SK-N-SH treated with all-trans-retinoic acid at 6 μM for 48 hours (cell line): ENCODE measurements around the gene PTGER2.

Experiments used
- ATAC-seq: fragments of 200-7000 bp; cut with Tn5 transposase; 3 replicates; pipeline ENCODE4 v1.9.1; 2020; ENCODE audit warnings: mild to moderate bottlenecking, moderate library complexity
- BACH2 ChIP-seq: fragments of 250-450 bp; sonication (Bioruptor Pico); IDR thresholded peaks from 2 replicates; pipeline ENCODE4 v1.9.0; 2021; ENCODE audit warnings: mild to moderate bottlenecking, borderline replicate concordance
- CSDC2 ChIP-seq: fragments of 250-450 bp; sonication (Bioruptor Pico); IDR thresholded peaks from 2 replicates; pipeline ENCODE4 v1.5.0; 2020; ENCODE audit warnings: mild to moderate bottlenecking, moderate library complexity
- CSRNP3 ChIP-seq: fragments of 250-450 bp; sonication (Bioruptor Pico); IDR thresholded peaks from 2 replicates; pipeline ENCODE4 v1.5.1; 2021; ENCODE audit warnings: mild to moderate bottlenecking, moderate library complexity
- ESRRG ChIP-seq: fragments of 250-450 bp; sonication (Bioruptor Pico); IDR thresholded peaks from 2 replicates; pipeline ENCODE4 v1.6.1; 2021; ENCODE audit warnings: mild to moderate bottlenecking
- GLIS3 ChIP-seq: fragments of 250-450 bp; sonication (Bioruptor Pico); IDR thresholded peaks from 2 replicates; pipeline ENCODE4 v1.5.0; 2020; ENCODE audit warnings: mild to moderate bottlenecking, moderate library complexity
- ISL1 ChIP-seq: fragments of 250-450 bp; sonication (Bioruptor Pico); IDR thresholded peaks from 2 replicates; pipeline ENCODE4 v2.1.2; 2022; ENCODE audit warnings: mild to moderate bottlenecking, moderate library complexity
- OSR1 ChIP-seq: fragments of 250-450 bp; sonication (Bioruptor Pico); IDR thresholded peaks from 2 replicates; pipeline ENCODE4 v1.8.0; 2022; ENCODE audit warnings: moderate library complexity, mild to moderate bottlenecking, inconsistent platforms
- PPARA ChIP-seq: fragments of 250-450 bp; sonication (Bioruptor Pico); IDR thresholded peaks from 2 replicates; pipeline ENCODE4 v1.5.0; 2020; ENCODE audit warnings: mild to moderate bottlenecking, borderline replicate concordance
- RARB ChIP-seq: fragments of 250-450 bp; sonication (Bioruptor Pico); IDR thresholded peaks from 2 replicates; pipeline ENCODE4 v1.8.0; 2021; ENCODE audit warnings: mild to moderate bottlenecking, moderate library complexity
- SNAI2 ChIP-seq: fragments of 250-450 bp; sonication (Bioruptor Pico); IDR thresholded peaks from 2 replicates; pipeline ENCODE4 v1.5.0; 2020; ENCODE audit warnings: mild to moderate bottlenecking, moderate library complexity
- TCF4 ChIP-seq: fragments of 250-450 bp; sonication (Bioruptor Pico); IDR thresholded peaks from 2 replicates; pipeline ENCODE4 v1.8.0; 2021; ENCODE audit warnings: mild to moderate bottlenecking, moderate library complexity, borderline replicate concordance
- TOX ChIP-seq: fragments of 250-450 bp; sonication (Bioruptor Pico); IDR thresholded peaks from 2 replicates; pipeline ENCODE4 v1.8.0; 2021; ENCODE audit warnings: mild to moderate bottlenecking, moderate library complexity, borderline replicate concordance
- ZC3H10 ChIP-seq: fragments of 250-450 bp; sonication (Bioruptor Pico); IDR thresholded peaks from 2 replicates; pipeline ENCODE4 v1.5.1; 2021; ENCODE audit warnings: mild to moderate bottlenecking, moderate library complexity
- ZFP3 ChIP-seq: fragments of 250-450 bp; sonication (Bioruptor Pico); IDR thresholded peaks from 2 replicates; pipeline ENCODE4 v1.5.0; 2020; ENCODE audit warnings: mild to moderate bottlenecking, moderate library complexity
- ZFP30 ChIP-seq: fragments of 450-650 bp; formaldehyde crosslinking; IDR thresholded peaks from 2 replicates; pipeline ENCODE4 v1.5.0; 2022; ENCODE audit warnings: mild to moderate bottlenecking, moderate library complexity
- ZNF565 ChIP-seq: fragments of 450-650 bp; formaldehyde crosslinking; conservative IDR thresholded peaks from 2 replicates; pipeline ENCODE4 v1.5.0; 2020; ENCODE audit warnings: low read depth, mild to moderate bottlenecking, moderate library complexity
- ZNF70 ChIP-seq: fragments of 450-650 bp; formaldehyde crosslinking; IDR thresholded peaks from 2 replicates; pipeline ENCODE4 v1.5.0; 2020; ENCODE audit warnings: mild to moderate bottlenecking, moderate library complexity
- ZNF8 ChIP-seq: fragments of 450-650 bp; formaldehyde crosslinking; IDR thresholded peaks from 2 replicates; pipeline ENCODE4 v1.5.0; 2020; ENCODE audit warnings: mild to moderate bottlenecking, moderate library complexity
- TF ChIP-seq, protein P1 (sequence below): fragments of 250-450 bp; sonication (Bioruptor Pico); IDR thresholded peaks from 2 replicates; pipeline ENCODE4 v1.5.0; 2020; ENCODE audit warnings: mild to moderate bottlenecking, moderate library complexity
- TF ChIP-seq, protein P2 (sequence below): fragments of 250-450 bp; sonication (Bioruptor Pico); IDR thresholded peaks from 2 replicates; pipeline ENCODE4 v1.5.1; 2020; ENCODE audit warnings: low read depth, mild to moderate bottlenecking, moderate library complexity
- TF ChIP-seq, protein P3 (sequence below): fragments of 250-450 bp; sonication (Bioruptor Pico); IDR thresholded peaks from 2 replicates; pipeline ENCODE4 v1.8.0; 2020; ENCODE audit warnings: mild to moderate bottlenecking, moderate library complexity, borderline replicate concordance
- TF ChIP-seq, protein P4 (sequence below): fragments of 250-450 bp; sonication (Bioruptor Pico); IDR thresholded peaks from 2 replicates; pipeline ENCODE4 v1.8.0; 2021; ENCODE audit warnings: low read depth, mild to moderate bottlenecking, moderate library complexity, borderline replicate concordance

Gene PTGER2

DNA sequence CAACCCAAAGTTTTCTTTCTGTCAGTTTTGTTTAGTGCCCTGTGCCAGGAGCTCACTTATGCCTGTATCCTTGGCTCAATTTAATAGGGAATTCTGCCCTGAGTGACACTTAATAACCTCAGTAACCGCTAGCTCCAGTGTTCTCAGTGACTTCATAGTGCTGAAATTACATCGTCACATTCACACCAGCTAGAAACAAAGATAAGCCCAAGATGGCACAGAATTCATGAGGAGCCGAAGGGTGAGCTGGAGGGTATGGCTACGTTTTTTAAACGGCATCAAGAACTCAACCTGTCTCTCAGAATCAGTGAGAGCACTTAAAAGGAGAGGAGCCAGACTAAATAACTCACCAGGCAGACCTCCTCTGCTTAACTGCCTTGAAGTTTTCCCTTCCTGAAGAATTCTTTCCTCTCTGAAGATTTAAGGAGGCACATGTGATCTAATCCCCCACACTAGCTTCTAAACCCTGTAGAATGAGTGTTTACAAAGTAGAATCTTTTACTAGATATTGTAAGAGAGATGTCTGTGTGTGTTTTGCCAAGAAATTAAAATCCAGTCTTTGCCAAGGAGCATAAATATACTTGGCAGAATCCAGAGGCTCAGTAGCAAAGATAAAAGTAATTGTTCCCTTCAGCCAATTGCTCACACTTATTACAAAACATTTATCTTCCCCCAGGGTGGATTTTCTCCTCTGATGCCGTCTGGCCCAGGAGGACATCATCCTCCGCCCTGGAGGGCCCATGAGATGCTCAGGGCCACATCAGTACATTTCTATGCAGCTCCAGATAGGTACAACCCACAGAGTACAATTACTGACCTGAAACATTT is 37.3 kb downstream of the PTGER2 start (continued):
- TF ChIP-seq RARB (CRISPR knock-in tag) (no peak), SNAI2 (CRISPR knock-in tag) (no peak), CSDC2 (CRISPR knock-in tag) (no peak), ESRRG (CRISPR knock-in tag) (no peak), PPARA (CRISPR knock-in tag) (no peak)
- TF ChIP-seq, protein P1, sequence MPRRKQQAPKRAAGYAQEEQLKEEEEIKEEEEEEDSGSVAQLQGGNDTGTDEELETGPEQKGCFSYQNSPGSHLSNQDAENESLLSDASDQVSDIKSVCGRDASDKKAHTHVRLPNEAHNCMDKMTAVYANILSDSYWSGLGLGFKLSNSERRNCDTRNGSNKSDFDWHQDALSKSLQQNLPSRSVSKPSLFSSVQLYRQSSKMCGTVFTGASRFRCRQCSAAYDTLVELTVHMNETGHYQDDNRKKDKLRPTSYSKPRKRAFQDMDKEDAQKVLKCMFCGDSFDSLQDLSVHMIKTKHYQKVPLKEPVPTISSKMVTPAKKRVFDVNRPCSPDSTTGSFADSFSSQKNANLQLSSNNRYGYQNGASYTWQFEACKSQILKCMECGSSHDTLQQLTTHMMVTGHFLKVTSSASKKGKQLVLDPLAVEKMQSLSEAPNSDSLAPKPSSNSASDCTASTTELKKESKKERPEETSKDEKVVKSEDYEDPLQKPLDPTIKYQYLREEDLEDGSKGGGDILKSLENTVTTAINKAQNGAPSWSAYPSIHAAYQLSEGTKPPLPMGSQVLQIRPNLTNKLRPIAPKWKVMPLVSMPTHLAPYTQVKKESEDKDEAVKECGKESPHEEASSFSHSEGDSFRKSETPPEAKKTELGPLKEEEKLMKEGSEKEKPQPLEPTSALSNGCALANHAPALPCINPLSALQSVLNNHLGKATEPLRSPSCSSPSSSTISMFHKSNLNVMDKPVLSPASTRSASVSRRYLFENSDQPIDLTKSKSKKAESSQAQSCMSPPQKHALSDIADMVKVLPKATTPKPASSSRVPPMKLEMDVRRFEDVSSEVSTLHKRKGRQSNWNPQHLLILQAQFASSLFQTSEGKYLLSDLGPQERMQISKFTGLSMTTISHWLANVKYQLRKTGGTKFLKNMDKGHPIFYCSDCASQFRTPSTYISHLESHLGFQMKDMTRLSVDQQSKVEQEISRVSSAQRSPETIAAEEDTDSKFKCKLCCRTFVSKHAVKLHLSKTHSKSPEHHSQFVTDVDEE (CRISPR knock-in tag) = no peak
- TF ChIP-seq, all 23 proteins: peak for 3

DNA sequence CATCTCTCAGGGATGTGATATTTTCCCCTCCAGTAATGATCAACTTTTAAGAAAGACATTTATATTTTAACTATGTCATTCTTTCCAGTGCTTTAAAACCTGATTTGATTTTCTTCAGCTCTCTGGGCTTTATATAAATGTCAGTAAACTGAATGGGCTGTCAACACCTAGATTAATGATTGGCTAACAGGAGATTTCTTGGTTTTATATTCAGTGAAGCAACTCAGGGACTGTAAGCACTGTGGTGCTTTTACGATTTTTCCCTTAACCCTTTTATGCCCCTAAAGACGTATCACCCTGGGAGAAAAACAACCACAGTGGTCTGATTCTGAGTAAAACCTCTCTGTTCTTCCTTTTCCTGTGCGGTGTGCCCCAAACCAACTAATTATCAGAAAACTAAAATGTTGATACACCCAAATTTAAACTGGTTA is 38.0 kb downstream of the PTGER2 start:
- ATAC-seq = no peak
- no peak for TF ChIP-seq PPARA (CRISPR knock-in tag)
- TF ChIP-seq, protein P2, sequence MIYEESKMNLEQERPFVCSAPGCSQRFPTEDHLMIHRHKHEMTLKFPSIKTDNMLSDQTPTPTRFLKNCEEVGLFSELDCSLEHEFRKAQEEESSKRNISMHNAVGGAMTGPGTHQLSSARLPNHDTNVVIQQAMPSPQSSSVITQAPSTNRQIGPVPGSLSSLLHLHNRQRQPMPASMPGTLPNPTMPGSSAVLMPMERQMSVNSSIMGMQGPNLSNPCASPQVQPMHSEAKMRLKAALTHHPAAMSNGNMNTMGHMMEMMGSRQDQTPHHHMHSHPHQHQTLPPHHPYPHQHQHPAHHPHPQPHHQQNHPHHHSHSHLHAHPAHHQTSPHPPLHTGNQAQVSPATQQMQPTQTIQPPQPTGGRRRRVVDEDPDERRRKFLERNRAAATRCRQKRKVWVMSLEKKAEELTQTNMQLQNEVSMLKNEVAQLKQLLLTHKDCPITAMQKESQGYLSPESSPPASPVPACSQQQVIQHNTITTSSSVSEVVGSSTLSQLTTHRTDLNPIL (CRISPR knock-in tag) = no peak
- no peak for TF ChIP-seq CSDC2 (CRISPR knock-in tag)
- TF ChIP-seq GLIS3 (CRISPR knock-in tag) = no peak
- no peak for TF ChIP-seq BACH2 (CRISPR knock-in tag)
- TF ChIP-seq ZNF565 (CRISPR knock-in tag) = no peak
- TF ChIP-seq ZNF8 (CRISPR knock-in tag) = no peak
- TF ChIP-seq CSRNP3 = no peak
- TF ChIP-seq ZC3H10 (CRISPR knock-in tag) = no peak
- no peak for TF ChIP-seq ESRRG (CRISPR knock-in tag)
- TF ChIP-seq RARB (CRISPR knock-in tag) = no peak
- no peak for TF ChIP-seq ZFP3 (CRISPR knock-in tag)

DNA sequence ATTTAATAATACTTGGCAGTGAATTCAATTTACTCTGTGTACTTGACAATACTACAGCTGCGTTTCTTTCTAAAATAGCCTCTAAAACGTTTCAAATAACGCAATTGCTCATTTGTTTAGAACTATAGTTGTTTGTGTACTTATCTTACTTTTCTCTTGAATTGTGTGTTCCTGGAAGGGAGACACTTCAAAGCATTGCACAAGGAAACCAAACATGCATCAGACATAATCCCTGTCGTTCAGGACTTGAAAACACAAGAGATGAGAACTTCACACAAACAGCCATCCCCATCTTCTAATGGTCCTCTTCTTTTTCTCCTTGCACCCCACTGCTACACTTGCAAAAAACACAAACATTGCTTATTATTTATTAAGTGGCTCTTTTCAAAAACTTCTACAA is 38.5 kb downstream of the PTGER2 start:
- ATAC-seq = no peak

GRCh38 chr14:52354242-52354641 is 40.1 kb downstream of the PTGER2 start:
- no peak for ATAC-seq
- TF ChIP-seq PPARA (CRISPR knock-in tag) (no peak), ESRRG (CRISPR knock-in tag) (no peak), ZNF70 (CRISPR knock-in tag) (no peak), TCF4 (CRISPR knock-in tag) (no peak)
- TF ChIP-seq, protein P3, sequence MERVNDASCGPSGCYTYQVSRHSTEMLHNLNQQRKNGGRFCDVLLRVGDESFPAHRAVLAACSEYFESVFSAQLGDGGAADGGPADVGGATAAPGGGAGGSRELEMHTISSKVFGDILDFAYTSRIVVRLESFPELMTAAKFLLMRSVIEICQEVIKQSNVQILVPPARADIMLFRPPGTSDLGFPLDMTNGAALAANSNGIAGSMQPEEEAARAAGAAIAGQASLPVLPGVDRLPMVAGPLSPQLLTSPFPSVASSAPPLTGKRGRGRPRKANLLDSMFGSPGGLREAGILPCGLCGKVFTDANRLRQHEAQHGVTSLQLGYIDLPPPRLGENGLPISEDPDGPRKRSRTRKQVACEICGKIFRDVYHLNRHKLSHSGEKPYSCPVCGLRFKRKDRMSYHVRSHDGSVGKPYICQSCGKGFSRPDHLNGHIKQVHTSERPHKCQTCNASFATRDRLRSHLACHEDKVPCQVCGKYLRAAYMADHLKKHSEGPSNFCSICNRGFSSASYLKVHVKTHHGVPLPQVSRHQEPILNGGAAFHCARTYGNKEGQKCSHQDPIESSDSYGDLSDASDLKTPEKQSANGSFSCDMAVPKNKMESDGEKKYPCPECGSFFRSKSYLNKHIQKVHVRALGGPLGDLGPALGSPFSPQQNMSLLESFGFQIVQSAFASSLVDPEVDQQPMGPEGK (CRISPR knock-in tag) = no peak
- TF ChIP-seq, protein P2 (CRISPR knock-in tag) = no peak
- TF ChIP-seq, protein P1 (CRISPR knock-in tag) = no peak

More for the DNA sequence above, 38.5 kb downstream of the PTGER2 start:
- TF ChIP-seq RARB (CRISPR knock-in tag) = no peak
- no peak for TF ChIP-seq ZFP30 (CRISPR knock-in tag)
- TF ChIP-seq TCF4 (CRISPR knock-in tag) = no peak
- TF ChIP-seq, protein P4, sequence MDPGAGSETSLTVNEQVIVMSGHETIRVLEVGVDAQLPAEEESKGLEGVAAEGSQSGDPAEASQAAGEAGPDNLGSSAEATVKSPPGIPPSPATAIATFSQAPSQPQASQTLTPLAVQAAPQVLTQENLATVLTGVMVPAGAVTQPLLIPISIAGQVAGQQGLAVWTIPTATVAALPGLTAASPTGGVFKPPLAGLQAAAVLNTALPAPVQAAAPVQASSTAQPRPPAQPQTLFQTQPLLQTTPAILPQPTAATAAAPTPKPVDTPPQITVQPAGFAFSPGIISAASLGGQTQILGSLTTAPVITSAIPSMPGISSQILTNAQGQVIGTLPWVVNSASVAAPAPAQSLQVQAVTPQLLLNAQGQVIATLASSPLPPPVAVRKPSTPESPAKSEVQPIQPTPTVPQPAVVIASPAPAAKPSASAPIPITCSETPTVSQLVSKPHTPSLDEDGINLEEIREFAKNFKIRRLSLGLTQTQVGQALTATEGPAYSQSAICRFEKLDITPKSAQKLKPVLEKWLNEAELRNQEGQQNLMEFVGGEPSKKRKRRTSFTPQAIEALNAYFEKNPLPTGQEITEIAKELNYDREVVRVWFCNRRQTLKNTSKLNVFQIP (CRISPR knock-in tag) = no peak
- no peak for TF ChIP-seq TOX (CRISPR knock-in tag)
- TF ChIP-seq ZC3H10 (CRISPR knock-in tag) = no peak
- TF ChIP-seq ESRRG (CRISPR knock-in tag) = no peak
- no peak for TF ChIP-seq ZNF8 (CRISPR knock-in tag)
- no peak for TF ChIP-seq GLIS3 (CRISPR knock-in tag)
- no peak for TF ChIP-seq OSR1
- no peak for TF ChIP-seq PPARA (CRISPR knock-in tag)
- TF ChIP-seq ZNF565 (CRISPR knock-in tag) = no peak
- no peak for TF ChIP-seq ISL1
